DMS153 (cell line): ENCODE measurements around the gene IWS1.
"Not testable (repeated sequence)": the region's sequence is repeated elsewhere in the genome, so short reads cannot be mapped to it uniquely, and the experiment has no call there.

Experiments
- DNase-seq: peaks from one replicate; lab custom pipeline; 2025; lab: John Stamatoyannopoulos, UW

The IWS1 gene

DNA sequence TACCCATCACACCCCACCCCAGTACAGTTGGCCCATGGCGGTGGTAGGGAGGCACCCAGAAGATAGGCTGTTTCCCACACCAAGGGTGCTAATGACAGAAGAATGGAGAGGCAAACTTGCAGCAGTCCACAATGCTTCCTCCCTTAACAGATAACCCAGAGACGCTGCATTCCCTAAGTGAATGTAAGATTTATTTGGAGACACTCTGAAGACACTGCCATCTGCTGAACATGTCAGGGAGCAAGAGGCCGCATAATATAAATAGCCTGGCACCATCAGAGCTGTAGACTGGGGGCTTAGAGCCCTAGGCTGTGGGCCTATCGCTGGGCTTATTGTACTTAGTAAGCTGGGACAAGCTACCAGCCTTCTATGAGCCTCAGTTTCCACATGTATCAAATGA is 2.2 kb upstream of the IWS1 start:
- no peak for DNase-seq

GRCh38 chr2:127527001-127527804 is 914 bp upstream of the IWS1 start:
- peak; percentile 53 for DNase-seq

DNA sequence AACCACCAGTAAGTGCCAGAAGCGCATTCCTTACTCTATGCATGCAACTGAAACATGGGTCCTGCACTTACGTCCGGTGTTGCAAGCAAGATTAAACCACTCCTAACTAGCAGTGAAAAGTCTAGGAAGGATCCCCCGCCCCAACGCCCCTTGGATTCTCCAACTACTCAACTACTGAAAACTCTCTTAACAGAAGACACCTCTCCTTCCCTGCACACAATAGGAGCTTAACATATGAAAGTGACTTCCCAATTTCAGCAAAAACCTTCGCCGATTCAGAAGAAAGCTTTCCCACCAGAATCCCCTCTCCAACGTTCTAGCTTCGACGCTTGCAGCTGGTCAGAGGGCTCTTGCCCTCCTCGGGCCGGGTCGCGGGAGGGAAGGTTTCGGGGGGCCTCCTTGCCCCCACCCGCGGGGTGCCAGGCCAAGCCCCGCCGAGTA is 578 bp downstream of the IWS1 start:
- no peak for DNase-seq

- not testable (repeated sequence) for DNase-seq
These were observed 2.0 kb downstream of the IWS1 start for GRCh38 chr2:127524198-127524834.

- no peak for DNase-seq
These were observed 2.9 kb downstream of the IWS1 start for GRCh38 chr2:127523269-127523939.

DNA sequence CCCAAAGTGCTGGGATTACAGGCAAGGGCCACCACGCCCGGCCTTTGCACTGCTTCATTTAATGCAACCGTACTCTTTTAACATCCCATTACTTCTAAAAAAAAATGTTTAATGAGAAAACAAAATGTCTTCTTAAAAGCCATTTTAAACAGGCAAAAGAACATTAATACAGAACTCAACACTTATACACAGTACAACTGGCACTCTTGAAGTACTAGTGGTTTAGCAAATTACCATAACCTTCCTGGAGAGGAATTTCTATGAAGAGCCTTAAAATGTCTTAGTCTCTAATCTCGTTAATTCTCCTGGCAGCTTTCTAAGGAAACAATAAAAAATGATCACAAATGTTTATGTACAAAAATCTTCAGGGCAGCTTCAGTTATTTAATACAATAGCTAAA is 5.9 kb downstream of the IWS1 start:
- DNase-seq = no peak

DNA sequence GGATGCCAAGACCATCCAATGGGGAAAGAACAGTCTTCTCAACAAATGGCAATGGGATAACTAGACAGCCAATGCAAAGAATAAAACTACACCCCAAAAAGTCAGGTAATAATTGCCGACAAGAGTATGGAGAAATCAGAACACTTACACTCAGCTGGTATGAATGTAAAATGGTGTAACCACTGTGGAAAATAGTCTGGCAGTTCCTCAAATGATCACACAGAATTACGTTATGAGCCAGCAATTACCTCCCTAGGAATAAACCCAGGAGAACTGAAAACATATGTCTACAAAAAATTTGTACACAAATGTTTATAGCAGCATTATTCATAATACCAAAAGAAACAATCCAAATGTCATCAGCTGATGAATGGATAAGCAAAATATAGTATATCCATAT is 8.8 kb downstream of the IWS1 start:
- DNase-seq = no peak

DNA sequence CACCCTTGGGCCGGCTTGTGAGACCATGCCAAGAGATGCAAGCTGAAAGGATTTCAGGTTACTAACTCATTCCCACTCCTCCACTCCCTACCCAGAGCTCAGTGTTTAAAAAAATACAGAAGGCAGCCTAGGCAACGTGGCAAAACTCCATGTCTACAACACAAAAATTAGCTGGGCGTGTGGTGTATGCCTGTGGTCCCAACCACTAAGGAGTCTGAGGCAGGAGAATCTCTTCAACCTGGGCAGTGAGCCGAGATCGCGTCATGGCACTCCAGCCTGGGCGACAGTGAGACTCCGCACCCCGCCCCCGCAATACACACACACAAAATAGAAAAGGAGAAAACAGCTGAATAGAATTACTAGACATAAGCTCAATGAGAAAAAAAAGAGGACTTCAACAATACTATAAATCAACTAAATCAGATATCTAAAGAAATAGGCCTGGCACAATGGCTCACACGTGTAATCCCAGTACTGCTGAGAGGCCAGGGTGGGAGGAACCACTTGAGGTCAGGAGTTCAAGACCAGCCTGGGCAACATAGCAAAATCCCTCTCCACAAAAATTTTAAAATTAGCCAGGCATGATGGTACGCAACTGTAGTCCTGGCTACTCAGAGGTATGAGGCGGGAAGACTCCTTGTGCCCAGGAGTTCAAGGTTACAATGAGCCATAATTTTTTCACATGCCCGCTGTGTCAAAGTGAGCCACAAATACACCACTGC is 10.1 kb downstream of the IWS1 start:
- no peak for DNase-seq

GRCh38 chr2:127515383-127515915 is 10.8 kb downstream of the IWS1 start:
- DNase-seq = no peak

DNA sequence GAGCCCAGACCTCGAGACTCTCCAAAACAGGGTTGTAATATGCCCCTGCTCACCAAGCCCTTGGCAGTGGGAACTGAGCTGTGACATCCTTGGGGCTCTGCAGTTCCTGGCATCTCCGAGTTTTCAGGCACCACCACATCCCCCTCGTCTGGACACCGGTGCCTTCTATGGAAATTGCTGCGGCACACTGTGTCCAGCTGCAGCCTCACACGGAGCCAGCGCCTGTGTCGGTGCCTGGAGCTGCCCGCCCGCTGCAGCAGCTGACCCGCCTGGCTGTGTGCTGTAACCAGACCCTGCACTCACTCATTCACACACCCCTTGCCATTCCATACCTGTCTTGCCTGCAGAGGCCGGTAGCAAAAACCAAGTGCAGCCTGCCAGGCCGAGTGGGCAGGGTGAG is 11.8 kb downstream of the IWS1 start:
- DNase-seq = no peak

DNA sequence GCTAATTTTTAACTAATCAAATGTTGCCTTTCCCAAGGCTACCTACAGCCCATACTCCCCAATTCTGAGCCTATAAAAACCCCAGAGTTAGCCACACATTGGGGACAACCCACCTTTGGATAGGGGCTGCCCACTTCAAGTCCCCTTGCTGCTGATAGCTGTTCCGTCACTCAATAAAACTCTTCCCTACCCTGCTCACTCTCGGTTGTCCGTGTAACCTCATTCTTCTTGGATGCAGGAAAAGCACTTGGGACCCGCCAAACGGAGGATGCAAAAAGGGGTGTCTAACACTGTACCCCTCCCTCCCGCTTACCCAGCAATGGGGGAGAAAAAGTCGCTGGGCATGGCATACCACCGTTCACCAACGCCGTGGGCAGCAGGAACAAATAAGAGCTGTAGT is 12.2 kb downstream of the IWS1 start:
- DNase-seq = no peak

- DNase-seq = no peak
These were observed 13.9 kb downstream of the IWS1 start for GRCh38 chr2:127512362-127512761.

DNA sequence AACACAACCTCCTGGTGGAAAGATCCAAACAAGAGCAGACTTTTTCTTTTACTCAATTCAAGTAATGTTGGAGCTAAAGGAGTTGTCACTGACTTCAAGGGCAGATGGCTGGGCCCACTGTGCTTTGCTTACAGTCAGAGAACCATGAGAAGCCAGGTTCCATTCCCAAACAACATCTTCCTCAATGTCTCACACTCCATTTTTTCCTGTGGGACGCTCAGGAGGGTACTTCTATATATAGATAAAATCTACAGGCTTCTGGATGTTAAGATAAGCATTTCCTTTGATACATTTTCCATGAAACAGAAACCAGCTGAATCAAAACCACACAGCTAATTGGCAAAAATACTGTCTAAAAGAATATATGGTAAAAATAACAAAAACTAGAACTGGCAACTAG is 14.4 kb downstream of the IWS1 start:
- no peak for DNase-seq

DNA sequence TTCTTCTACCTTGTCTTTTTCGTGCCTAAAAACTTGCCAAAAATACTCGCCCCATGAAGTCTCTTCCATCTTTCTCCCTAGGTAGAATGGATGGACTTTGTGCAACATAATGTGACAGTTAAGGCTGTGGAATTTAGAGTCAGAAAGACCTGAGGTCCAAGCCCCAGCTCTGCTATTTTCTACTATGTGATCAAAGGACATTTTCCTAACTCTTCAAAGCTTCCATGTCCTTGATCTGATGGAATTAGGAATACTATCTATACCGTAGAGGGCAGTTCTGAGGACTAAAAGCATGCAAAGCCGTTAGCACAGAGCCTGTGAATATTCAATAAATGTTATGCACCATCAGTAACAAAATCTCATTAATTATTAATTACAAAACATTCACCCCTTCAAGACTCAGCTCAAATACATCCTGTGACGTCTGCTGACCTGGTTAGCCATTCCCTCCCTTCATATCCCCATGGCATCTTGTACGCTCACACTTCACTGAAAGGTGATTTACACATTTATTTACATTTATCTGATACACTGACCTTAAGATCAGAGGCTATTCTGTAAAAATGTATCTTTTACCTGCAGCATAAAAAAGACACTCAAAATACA is 15.1 kb downstream of the IWS1 start:
- no peak for DNase-seq

GRCh38 chr2:127510073-127510472 is 16.2 kb downstream of the IWS1 start:
- no peak for DNase-seq

- peak; percentile 52 for DNase-seq
These were observed 17.7 kb downstream of the IWS1 start for GRCh38 chr2:127508631-127509034.

GRCh38 chr2:127508023-127508630 is 18.2 kb downstream of the IWS1 start:
- no peak for DNase-seq

- no peak for DNase-seq
These were observed 19.8 kb downstream of the IWS1 start for GRCh38 chr2:127506510-127506909.

DNA sequence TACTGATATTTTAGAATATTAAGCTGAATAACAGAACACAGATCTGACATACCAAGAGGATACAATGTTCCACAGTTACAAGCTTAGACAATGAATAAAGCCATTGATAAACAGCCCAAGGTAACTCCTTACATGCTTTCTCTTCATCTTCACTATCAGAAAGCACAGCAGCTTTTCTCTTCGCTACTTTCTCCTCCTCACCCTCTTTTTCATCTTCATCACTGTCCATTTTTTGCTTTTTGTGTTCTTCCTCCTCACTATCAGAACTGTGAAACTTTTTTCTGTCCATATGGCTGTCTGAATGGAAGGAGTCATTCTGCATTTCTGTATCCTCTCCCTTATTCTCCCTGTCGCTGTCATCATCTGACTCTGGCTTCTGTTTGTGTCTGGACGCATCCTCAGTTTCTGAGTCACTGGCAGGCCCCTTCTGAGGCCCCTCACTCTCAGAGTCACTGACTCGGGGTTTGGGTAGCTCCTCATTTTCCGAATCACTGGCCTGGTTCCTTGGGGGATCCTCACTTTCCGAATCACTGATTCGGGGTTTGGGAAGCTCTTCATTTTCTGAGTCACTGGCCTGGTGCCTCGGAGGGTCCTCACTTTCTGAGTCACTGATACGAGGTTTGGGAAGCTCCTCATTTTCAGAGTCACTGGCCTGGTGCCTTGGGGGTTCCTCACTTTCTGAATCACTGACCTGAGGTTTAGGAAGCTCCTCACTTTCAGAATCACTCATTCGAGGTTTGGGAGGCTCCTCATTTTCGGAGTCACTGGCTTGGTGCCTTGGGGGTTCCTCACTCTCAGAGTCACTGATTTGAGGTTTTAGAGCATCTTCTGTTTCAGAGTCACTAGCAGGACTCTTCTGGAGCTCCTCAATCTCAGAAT is 21.5 kb downstream of the IWS1 start:
- DNase-seq = no peak

GRCh38 chr2:127503491-127503890 is 22.8 kb downstream of the IWS1 start:
- DNase-seq = no peak
